Kidney (tissue), 14 donors: Measurements from ENCODE around the gene KCNK17. TPM values are rescaled to one million over a fixed set of nuclear protein-coding genes. Genes with fewer than 3 reads are reported as not detected.

Experiments
- DNase-seq, 5 donors: peaks; one replicate each; pipeline ENCODE4 v3.0.0-alpha.2; 2013 to 2020
- FAIRE-seq: peaks from 2 replicates; lab custom pipeline; 2012; peaks lifted over from hg19 to GRCh38; lab: Jason Lieb, UNC
- H3K27ac ChIP-seq, 2 donors: one replicate each; pipeline ENCODE4 v1.7.0; 2013; ENCODE audit warnings: low read depth in 2 of 2, low read length in 2 of 2, inconsistent platforms in 1 of 2
- H3K27me3 ChIP-seq: one replicate; pipeline ENCODE4 v1.7.1; 2013; ENCODE audit warnings: low read length, inconsistent platforms; ENCODE audit not compliant: control insufficient read depth, insufficient read depth
- H3K36me3 ChIP-seq, 3 donors: one replicate each; pipeline versions ENCODE4 v1.7.0 to v1.7.1; 2013; ENCODE audit warnings: low read length in 3 of 3, control low read depth in 1 of 3, inconsistent platforms in 1 of 3; ENCODE audit not compliant: insufficient read depth in 3 of 3, control insufficient read depth in 2 of 3
- H3K4me1 ChIP-seq, 3 donors: one replicate each; pipeline versions ENCODE4 v1.7.0 to v1.7.1; 2013; ENCODE audit warnings: low read length in 3 of 3, inconsistent platforms in 1 of 3, low read depth in 1 of 3; ENCODE audit not compliant: control insufficient read depth in 2 of 3, insufficient read depth in 2 of 3
- H3K4me3 ChIP-seq, 3 donors: one replicate each; pipeline versions ENCODE4 v1.7.0 to v1.8.1; 2013; ENCODE audit warnings: low read length in 3 of 3, control low read depth in 1 of 3, inconsistent platforms in 1 of 3
- H3K9ac ChIP-seq, 3 donors: one replicate each; pipeline versions ENCODE4 v1.7.0 to v1.7.1; 2013; ENCODE audit warnings: low read length in 3 of 3, control low read depth in 1 of 3, inconsistent platforms in 1 of 3
- H3K9me3 ChIP-seq, 3 donors: one replicate each; pipeline versions ENCODE4 v1.7.0 to v1.7.1; 2013; ENCODE audit warnings: low read length in 3 of 3, control low read depth in 1 of 3, inconsistent platforms in 1 of 3; ENCODE audit not compliant: control insufficient read depth in 2 of 3, insufficient read depth in 1 of 3
- intact Hi-C: fragments of 100-400 bp; cut with DNase I; formaldehyde crosslinking; loops from one replicate; pipeline ENCODE4 v1.11.1; 2022
- polyA plus RNA-seq: library from polyadenylated mRNA; stranded (reverse); fragments of 350-450 nt; fragmentation: Illumina TruSeq; extraction: RNeasy Lipid Tissue Mini Kit (QIAGEN cat#74804); gene quantifications from one replicate; pipeline ENCODE4 v1.2.3, GENCODE V29; 2014; ENCODE audit warnings: low read depth, low replicate concordance; ENCODE audit not compliant: insufficient read depth
- total RNA-seq: library from RNA; stranded (reverse); fragmentation: NEBNext Ultra II Directional; extraction: Animal tissue kit (Norgen Biotek cat#: 25700); gene quantifications from one replicate; pipeline ENCODE4 v1.2.1, GENCODE V29; 2021
- TF ChIP-seq, protein P1 (sequence below): IDR thresholded peaks from 3 replicates; pipeline ENCODE4 v1.5.1; 2012; ENCODE audit warnings: mild to moderate bottlenecking, moderate library complexity, borderline replicate concordance; ENCODE audit not compliant: insufficient read depth; ENCODE audit errors: extremely low read depth
- donor health status: control.
- donor health status: control.
- donor health status: control.
- donor health status: control.
- donor health status: control.
- donor health status: DM: yes; HTN: yes; CAD: no.
- donor health status: Normal renal cell carcinoma (clear cell type).

The KCNK17 gene
- total and polyA plus RNA-seq, 2 donors from 2014 or later, result 0.38 TPM; not detected in 1

DNA sequence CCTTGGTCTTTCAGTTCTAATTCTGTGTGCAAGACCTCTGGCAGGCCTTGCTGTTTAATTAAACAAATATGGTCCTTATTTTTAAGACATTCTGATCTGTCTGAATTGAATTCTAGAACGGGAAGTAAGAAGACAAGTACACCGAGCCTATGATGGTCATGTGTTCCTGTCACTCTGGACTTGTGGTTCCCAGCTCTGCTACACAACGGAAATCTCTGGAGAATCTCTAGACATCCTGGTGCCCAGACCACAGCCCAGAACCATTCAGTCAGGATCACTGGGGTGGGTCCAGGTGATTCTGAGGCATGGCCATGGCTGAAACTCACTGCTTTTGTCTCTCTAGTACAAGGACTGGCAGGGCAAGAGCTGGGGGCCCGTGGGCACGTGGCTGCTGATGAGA is 24.2 kb upstream of the KCNK17 start:
- no peak overlapping the region for H3K27ac ChIP-seq
- H3K4me1 ChIP-seq, result peaks cover 0 to under 1% (median 0%) of the 10 kb centered on the region in 3 donors
- FAIRE-seq (no peak), DNase-seq (no peak)
- H3K27me3 ChIP-seq, result no peaks in the 10 kb centered on the region
- no peak overlapping the region for H3K9ac ChIP-seq
- H3K36me3 ChIP-seq, result no peaks in the 10 kb centered on the region
- no peak overlapping the region for H3K4me3 ChIP-seq
- TF ChIP-seq, protein P1, sequence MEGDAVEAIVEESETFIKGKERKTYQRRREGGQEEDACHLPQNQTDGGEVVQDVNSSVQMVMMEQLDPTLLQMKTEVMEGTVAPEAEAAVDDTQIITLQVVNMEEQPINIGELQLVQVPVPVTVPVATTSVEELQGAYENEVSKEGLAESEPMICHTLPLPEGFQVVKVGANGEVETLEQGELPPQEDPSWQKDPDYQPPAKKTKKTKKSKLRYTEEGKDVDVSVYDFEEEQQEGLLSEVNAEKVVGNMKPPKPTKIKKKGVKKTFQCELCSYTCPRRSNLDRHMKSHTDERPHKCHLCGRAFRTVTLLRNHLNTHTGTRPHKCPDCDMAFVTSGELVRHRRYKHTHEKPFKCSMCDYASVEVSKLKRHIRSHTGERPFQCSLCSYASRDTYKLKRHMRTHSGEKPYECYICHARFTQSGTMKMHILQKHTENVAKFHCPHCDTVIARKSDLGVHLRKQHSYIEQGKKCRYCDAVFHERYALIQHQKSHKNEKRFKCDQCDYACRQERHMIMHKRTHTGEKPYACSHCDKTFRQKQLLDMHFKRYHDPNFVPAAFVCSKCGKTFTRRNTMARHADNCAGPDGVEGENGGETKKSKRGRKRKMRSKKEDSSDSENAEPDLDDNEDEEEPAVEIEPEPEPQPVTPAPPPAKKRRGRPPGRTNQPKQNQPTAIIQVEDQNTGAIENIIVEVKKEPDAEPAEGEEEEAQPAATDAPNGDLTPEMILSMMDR, result no peak
- intact Hi-C loops, result no loop called here
- H3K9me3 ChIP-seq, result no peaks in the 10 kb centered on the region

DNA sequence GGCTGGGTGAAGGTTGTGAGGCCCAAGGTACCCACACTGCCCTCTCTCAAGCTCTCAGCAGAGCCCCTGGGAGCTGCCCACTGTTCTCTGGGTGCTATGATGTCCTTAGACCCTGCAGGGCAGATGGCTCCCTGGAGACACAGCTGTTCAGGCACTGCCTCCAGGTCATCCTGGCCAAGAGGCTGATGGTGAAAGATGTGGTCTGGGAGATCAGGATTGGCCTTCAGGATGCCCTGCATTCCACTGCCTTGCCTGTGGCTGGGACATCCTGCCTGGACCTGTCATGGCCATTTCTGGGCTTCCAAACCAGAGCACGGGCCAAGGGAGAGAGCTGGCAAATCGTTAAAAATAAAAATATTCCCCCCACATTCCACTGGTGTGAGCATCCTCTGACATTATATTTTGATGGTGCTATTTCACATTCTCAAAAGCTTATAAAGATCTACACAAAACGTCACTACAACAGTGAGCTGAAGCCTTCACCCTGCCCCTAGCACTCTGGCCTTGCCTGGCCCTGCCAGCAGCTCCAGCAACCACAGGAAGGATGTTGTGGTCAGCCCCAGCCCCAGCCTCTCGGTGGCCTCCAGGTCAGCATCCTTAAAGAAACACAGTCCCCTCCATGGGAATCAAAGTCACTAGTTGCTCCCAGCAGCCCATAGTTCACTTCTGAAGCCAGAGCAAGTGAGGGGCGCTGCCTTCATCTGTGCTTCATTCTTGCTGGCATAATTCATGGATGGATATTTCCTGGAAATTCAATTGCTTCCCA is 21.7 kb upstream of the KCNK17 start:
- Histone ChIP-seq H3K27ac (no peak overlapping the region), H3K9ac (no peak overlapping the region), H3K9me3 (no peaks in the 10 kb centered on the region), H3K27me3 (no peaks in the 10 kb centered on the region), H3K36me3 (no peaks in the 10 kb centered on the region), H3K4me1 (no peaks in the 10 kb centered on the region), H3K4me3 (no peak overlapping the region)
- intact Hi-C loops, result no loop called here
- TF ChIP-seq, protein P1, result no peak
- FAIRE-seq (no peak), DNase-seq (peak in 1 of 5 donors; percentile 66)

DNA sequence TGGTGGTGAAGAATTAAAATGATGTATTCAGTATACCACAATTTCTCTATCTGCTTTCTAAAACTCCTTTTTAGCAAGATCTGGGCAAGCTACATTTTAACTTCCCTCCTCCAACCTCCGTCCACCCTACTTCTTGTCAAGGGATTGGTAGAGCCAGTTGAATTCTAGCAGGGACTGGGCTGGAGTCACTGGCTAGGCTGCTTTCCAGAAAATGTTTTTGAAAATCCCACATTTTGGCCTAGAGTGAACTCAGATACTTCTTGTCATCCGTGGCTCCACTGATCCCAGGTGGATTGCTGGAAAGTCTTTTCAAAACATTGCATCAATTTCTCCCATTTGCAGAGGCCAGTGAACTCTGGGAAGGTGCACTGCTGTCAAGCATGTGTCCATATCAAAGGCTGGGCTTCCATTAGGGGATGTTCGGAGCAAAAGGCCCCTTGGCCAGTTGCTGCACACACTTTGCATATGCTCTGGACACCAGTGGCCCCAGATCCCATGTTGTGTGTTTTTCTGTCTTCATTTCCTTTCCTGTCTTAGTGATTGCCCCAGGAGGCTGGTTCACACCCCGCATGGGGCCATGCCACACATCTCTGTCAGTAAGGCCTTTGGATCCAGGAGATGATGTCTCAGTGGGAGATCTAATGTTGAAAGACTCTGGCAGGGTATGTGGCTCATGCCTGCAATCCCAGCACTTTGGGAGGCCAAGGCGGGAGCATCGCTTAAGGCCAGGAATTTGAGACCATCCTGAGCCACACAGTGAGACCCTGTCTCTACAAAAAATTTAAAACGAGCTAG is 19.6 kb upstream of the KCNK17 start:
- TF ChIP-seq, protein P1, result no peak
- Histone ChIP-seq H3K36me3 (no peaks in the 10 kb centered on the region), H3K27ac (no peak overlapping the region), H3K27me3 (no peaks in the 10 kb centered on the region), H3K4me3 (no peak overlapping the region), H3K9ac (no peak overlapping the region), H3K4me1 (no peaks in the 10 kb centered on the region), H3K9me3 (no peaks in the 10 kb centered on the region)
- intact Hi-C loops, result no loop called here
- FAIRE-seq (no peak), DNase-seq (no peak)
